A673 (cell line): ENCODE measurements around the gene MND1. TPM values are rescaled to one million over a fixed set of nuclear protein-coding genes. Genes with fewer than 3 reads are reported as not detected.

ENCODE experiments used
- BruUV-seq: library from RNA; stranded (reverse); fragments of 400-500 nt; replicated peaks from 2 replicates; lab custom pipeline; 2021; lab: Mats Ljungman, UMichigan
- CTCF ChIA-PET: fragments of 300-600 bp; sonication (Branson Sonifier 250); formaldehyde crosslinking; loops from one replicate; lab custom pipeline; 2022; ENCODE audit warnings: antibody characterized with exemption; lab: Charles Lee
- POLR2A ChIA-PET: fragments of 300-600 bp; sonication (Branson Sonifier 250); formaldehyde crosslinking; loops from one replicate; lab custom pipeline; 2022; ENCODE audit warnings: antibody characterized with exemption; ENCODE audit not compliant: low non-redundant PET; lab: Charles Lee
- DNase-seq: peaks from one replicate; pipeline ENCODE4 v3.0.0-alpha.2; 2015; ENCODE audit warnings: low spot score
- H3K27ac ChIP-seq: fragments of 200-600 bp; sonication (generic); 2 replicates; pipeline ENCODE4 v1.5.1; 2016; ENCODE audit warnings: mixed run types, low read depth, mild to moderate bottlenecking, mixed read lengths, antibody characterized with exemption, low read length; ENCODE audit not compliant: poor library complexity, severe bottlenecking
- H3K27me3 ChIP-seq: fragments of 200-600 bp; sonication (generic); replicated peaks from 2 replicates; pipeline ENCODE4 v1.6.1; 2017; ENCODE audit warnings: mixed run types, low read depth, mild to moderate bottlenecking, mixed read lengths, antibody characterized with exemption, low read length; ENCODE audit not compliant: insufficient read depth, poor library complexity
- H3K36me3 ChIP-seq: fragments of 200-600 bp; sonication (generic); 2 replicates; pipeline ENCODE4 v1.6.1; 2016; ENCODE audit warnings: mixed run types, mild to moderate bottlenecking, mixed read lengths, antibody characterized with exemption, low read length; ENCODE audit not compliant: insufficient read depth, poor library complexity, severe bottlenecking
- H3K4me1 ChIP-seq: fragments of 200-600 bp; sonication (generic); 2 replicates; pipeline ENCODE4 v1.6.1; 2017; ENCODE audit warnings: mixed run types, mild to moderate bottlenecking, mixed read lengths, antibody characterized with exemption, low read length; ENCODE audit not compliant: insufficient read depth, poor library complexity, severe bottlenecking
- H3K4me3 ChIP-seq: fragments of 200-600 bp; sonication (generic); 2 replicates; pipeline ENCODE4 v1.5.1; 2016; ENCODE audit warnings: low read depth, mixed run types, mild to moderate bottlenecking, mixed read lengths, low read length; ENCODE audit not compliant: poor library complexity, severe bottlenecking
- H3K9me3 ChIP-seq: fragments of 200-600 bp; sonication (generic); 2 replicates; pipeline ENCODE4 v1.6.1; 2016; ENCODE audit warnings: mixed run types, low read depth, mild to moderate bottlenecking, mixed read lengths, antibody characterized with exemption, low read length; ENCODE audit not compliant: poor library complexity, severe bottlenecking
- CTCF ChIP-seq: fragments of 300-800, 200-600 bp; sonication (generic); conservative IDR thresholded peaks from 2 replicates; pipeline ENCODE4 v1.5.1; 2017; ENCODE audit warnings: low read depth, mild to moderate bottlenecking, antibody characterized with exemption, low read length, moderate library complexity, mixed read lengths
- EZH2 ChIP-seq: fragments of 200-600 bp; sonication (generic); IDR thresholded peaks from 2 replicates; pipeline ENCODE4 v1.6.1; 2017; ENCODE audit warnings: borderline replicate concordance, low read depth, mild to moderate bottlenecking, mixed read lengths, antibody characterized with exemption, low read length; ENCODE audit not compliant: poor library complexity, severe bottlenecking
- intact Hi-C: fragments of 100-400 bp; cut with micrococcal nuclease; formaldehyde crosslinking; loops from one replicate; pipeline ENCODE4 v1.10.0; 2022; ENCODE audit not compliant: unreplicated experiment
- total RNA-seq: library from RNA; stranded (reverse); gene quantifications from 2 replicates; pipeline ENCODE4 v1.2.3, GENCODE V29; 2021

The MND1 gene
- total RNA-seq, 1 experiment from 2014 or later = 43.7 TPM

- DNase-seq = no peak
- CTCF ChIA-PET = no interaction called here
- H3K9me3 ChIP-seq = no peaks in the 10 kb centered on the region
- intact Hi-C loops = no loop called here
- no peak overlapping the region for H3K4me3 ChIP-seq
- H3K27ac ChIP-seq = no peak overlapping the region
- TF ChIP-seq CTCF (no peak), EZH2 (no peak)
- H3K27me3 ChIP-seq = no peaks in the 10 kb centered on the region
- no TSS peak for BruUV-seq
- no peaks in the 10 kb centered on the region for H3K4me1 ChIP-seq
- POLR2A ChIA-PET = no interaction called here
- H3K36me3 ChIP-seq = peaks cover 42% of the 10 kb centered on the region
Observed at GRCh38 chr4:153365003-153365402, 20.5 kb downstream of the MND1 start.

GRCh38 chr4:153366486-153366885 is 22.0 kb downstream of the MND1 start:
- H3K27ac ChIP-seq = no peak overlapping the region
- POLR2A ChIA-PET = no interaction called here
- no peak overlapping the region for H3K4me3 ChIP-seq
- intact Hi-C loops = no loop called here
- no peak for TF ChIP-seq CTCF
- no peak for TF ChIP-seq EZH2
- H3K4me1 ChIP-seq = no peaks in the 10 kb centered on the region
- H3K27me3 ChIP-seq = no peaks in the 10 kb centered on the region
- no TSS peak for BruUV-seq
- DNase-seq = no peak
- H3K9me3 ChIP-seq = no peaks in the 10 kb centered on the region
- CTCF ChIA-PET = no interaction called here
- peaks cover 52% of the 10 kb centered on the region for H3K36me3 ChIP-seq

GRCh38 chr4:153367092-153367491 is 22.6 kb downstream of the MND1 start:
- Histone ChIP-seq H3K36me3 (peaks cover 58% of the 10 kb centered on the region), H3K4me3 (no peak overlapping the region), H3K27ac (no peak overlapping the region), H3K4me1 (no peaks in the 10 kb centered on the region), H3K27me3 (no peaks in the 10 kb centered on the region), H3K9me3 (no peaks in the 10 kb centered on the region)
- no peak for DNase-seq
- TF ChIP-seq EZH2 (no peak), CTCF (no peak)
- ChIA-PET POLR2A (no interaction called here), CTCF (no interaction called here)
- intact Hi-C loops = no loop called here
- BruUV-seq = no TSS peak
